Esophagus muscularis mucosa (tissue), 4 donors: ENCODE results near the gene PGGT1B. TPM values are rescaled to one million over a fixed set of nuclear protein-coding genes. Genes with fewer than 3 reads are reported as not detected.

Source experiments
- DNase-seq: peaks from one replicate; pipeline ENCODE4 v3.0.0-alpha.2; 2017; ENCODE audit errors: extremely low spot score
- H3K27ac ChIP-seq, 4 donors: fragments of 200-600 bp; sonication (generic); replicated peaks in 1 of 4; 1 replicate in 3 of 4; 2 replicates in 1 of 4; pipeline ENCODE4 v1.5.1; 2016 to 2019; ENCODE audit warnings: mild to moderate bottlenecking in 1 of 4
- H3K27me3 ChIP-seq, 4 donors: fragments of 200-600 bp; sonication (generic); one replicate each; pipeline versions ENCODE4 v1.5.1 to v1.6.0; 2016 to 2019
- H3K36me3 ChIP-seq, 4 donors: fragments of 200-600 bp; sonication (generic); one replicate each; pipeline ENCODE4 v1.5.1; 2016 to 2019
- H3K4me1 ChIP-seq, 4 donors: fragments of 200-600 bp; sonication (generic); one replicate each; pipeline ENCODE4 v1.5.1; 2016 to 2019
- H3K4me3 ChIP-seq, 4 donors: fragments of 200-600 bp; sonication (generic); 1 replicate in 2 of 4; 2 replicates in 2 of 4; pipeline ENCODE4 v1.5.1; 2016 to 2019; ENCODE audit warnings: mild to moderate bottlenecking in 4 of 4, moderate library complexity in 1 of 4
- H3K9me3 ChIP-seq, 4 donors: fragments of 200-600 bp; sonication (generic); 1 replicate in 3 of 4; 2 replicates in 1 of 4; pipeline ENCODE4 v1.5.1; 2016 to 2019
- EP300 ChIP-seq: sonication (generic); formaldehyde crosslinking; IDR thresholded peaks from one replicate; pipeline ENCODE4 v1.6.1; 2017; ENCODE audit warnings: antibody characterized with exemption
- POLR2A ChIP-seq: fragments of 450-650 bp; IDR thresholded peaks from one replicate; pipeline ENCODE4 v1.6.1; 2017; ENCODE audit warnings: antibody characterized with exemption, moderate library complexity, mild to moderate bottlenecking, low read depth
- POLR2AphosphoS5 ChIP-seq, 2 donors: sonication (generic); formaldehyde crosslinking; IDR thresholded peaks; one replicate each; pipeline ENCODE4 v1.6.1; 2017; ENCODE audit warnings: antibody characterized with exemption in 2 of 2
- WGBS: methylation state at CpG from one replicate; pipeline ENCODE4 v1.1.5; 2018; 5-methylcytosine and 5-hydroxymethylcytosine counted together
- intact Hi-C: fragments of 100-400 bp; cut with DNase I; formaldehyde crosslinking; loops from one replicate; pipeline ENCODE4 v1.15.1; 2023
- total RNA-seq, 4 donors: library from RNA; depleted of rRNA; stranded (reverse); fragments of >200 nt; gene quantifications; one replicate each; pipeline versions ENCODE4 v1.1.0 to v1.2.1, GENCODE V29; 2016
- TF ChIP-seq, protein P1 (sequence below), 3 experiments: fragments of 200-600 bp in 2 of 3; fragments of 450-650 bp in 1 of 3; sonication (generic) in 2 of 3; IDR thresholded peaks; one replicate each; pipeline ENCODE4 v1.5.1; 2017 to 2019; ENCODE audit warnings: antibody characterized with exemption in 3 of 3, mild to moderate bottlenecking in 2 of 3, moderate library complexity in 1 of 3

PGGT1B gene
- total RNA-seq, 4 donors from 2014 or later = 9.5 to 18.3 (median 10.7) TPM

DNA sequence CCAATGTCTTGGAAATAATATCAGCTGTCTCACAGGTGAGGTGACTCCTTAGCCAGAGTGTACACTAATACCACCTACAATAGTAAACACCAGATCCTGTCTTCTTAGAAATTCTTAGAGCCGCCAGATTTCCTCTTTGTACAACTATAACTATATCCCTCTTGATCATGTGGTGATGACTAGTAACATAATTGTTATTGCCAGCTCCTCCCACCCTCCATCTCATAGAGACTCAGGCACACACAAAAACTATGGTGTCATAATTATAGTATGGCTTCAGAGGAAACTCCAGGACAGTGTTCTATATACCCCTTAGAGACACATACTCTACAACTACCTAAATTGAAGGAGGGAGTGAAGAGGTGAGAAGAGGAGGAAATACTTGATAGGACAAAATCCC lies 33.1 kb downstream of the PGGT1B start:
- Histone ChIP-seq H3K9me3 (no peaks in the 10 kb centered on the region), H3K4me3 (no peak overlapping the region), H3K4me1 (peaks cover 0 to 9% (median 2%) of the 10 kb centered on the region in 4 donors), H3K36me3 (peaks cover 7 to 57% (median 25%) of the 10 kb centered on the region in 4 donors), H3K27me3 (no peaks in the 10 kb centered on the region), H3K27ac (no peak overlapping the region)
- no peak for DNase-seq
- WGBS = 86% methylated on average over 1 of the region's 1 CpG
- intact Hi-C loops = no loop called here
- TF ChIP-seq, protein P1, sequence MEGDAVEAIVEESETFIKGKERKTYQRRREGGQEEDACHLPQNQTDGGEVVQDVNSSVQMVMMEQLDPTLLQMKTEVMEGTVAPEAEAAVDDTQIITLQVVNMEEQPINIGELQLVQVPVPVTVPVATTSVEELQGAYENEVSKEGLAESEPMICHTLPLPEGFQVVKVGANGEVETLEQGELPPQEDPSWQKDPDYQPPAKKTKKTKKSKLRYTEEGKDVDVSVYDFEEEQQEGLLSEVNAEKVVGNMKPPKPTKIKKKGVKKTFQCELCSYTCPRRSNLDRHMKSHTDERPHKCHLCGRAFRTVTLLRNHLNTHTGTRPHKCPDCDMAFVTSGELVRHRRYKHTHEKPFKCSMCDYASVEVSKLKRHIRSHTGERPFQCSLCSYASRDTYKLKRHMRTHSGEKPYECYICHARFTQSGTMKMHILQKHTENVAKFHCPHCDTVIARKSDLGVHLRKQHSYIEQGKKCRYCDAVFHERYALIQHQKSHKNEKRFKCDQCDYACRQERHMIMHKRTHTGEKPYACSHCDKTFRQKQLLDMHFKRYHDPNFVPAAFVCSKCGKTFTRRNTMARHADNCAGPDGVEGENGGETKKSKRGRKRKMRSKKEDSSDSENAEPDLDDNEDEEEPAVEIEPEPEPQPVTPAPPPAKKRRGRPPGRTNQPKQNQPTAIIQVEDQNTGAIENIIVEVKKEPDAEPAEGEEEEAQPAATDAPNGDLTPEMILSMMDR (IDR thresholded peaks at IDR 0.05) = no peak
- no peak for TF ChIP-seq EP300
- TF ChIP-seq POLR2A = no peak
- TF ChIP-seq POLR2AphosphoS5 (IDR thresholded peaks at IDR 0.05) = no peak

DNA sequence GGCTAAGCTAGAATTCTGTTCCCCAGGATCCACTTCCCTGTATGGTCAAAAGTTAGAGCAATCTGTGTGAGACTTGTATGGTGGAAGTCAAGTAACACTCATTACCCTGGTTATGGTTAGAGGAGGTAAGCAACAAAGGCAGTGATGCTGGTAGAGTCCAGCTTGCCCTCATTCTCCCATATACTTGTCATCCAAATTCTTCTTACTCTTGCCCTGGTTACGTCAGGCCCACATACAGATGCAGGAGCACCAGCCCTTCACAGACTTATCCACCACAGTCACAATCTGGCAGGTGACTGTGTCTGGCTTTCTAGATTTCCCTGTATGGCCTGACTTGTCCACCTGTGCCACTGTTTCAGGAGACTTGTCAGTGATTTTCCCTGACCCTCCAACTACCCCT lies 35.4 kb downstream of the PGGT1B start:
- 94% methylated on average over 1 of the region's 1 CpG for WGBS
- H3K4me3 ChIP-seq = no peak overlapping the region

DNA sequence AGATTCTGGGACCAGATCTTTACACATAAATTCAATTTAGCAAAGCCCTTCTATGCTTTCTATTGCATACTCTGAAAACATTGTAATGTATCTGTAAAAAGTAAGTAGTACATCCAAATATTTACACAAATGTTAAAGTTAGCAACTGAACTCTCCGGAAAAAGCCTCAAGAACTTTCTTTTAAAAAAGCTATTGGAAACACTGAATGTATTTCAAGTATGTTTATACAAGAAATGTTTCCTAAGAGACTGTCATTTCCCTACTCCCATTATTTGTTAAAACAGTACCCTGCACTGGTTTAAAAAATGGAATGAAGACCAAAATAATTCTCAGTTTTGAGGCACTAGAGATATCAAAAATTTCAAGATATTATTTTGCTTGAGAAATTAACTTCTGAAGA lies 48.1 kb downstream of the PGGT1B start:
- 24% methylated on average over 1 of the region's 1 CpG for WGBS
- H3K27ac ChIP-seq = no peak overlapping the region
- peaks cover 6 to 37% (median 21%) of the 10 kb centered on the region in 4 donors for H3K36me3 ChIP-seq

More for the DNA sequence above, 35.4 kb downstream of the PGGT1B start:
- Histone ChIP-seq H3K9me3 (no peaks in the 10 kb centered on the region), H3K4me1 (peaks cover 0 to 9% (median 2%) of the 10 kb centered on the region in 4 donors), H3K36me3 (peaks cover 7 to 72% (median 27%) of the 10 kb centered on the region in 4 donors), H3K27ac (no peak overlapping the region), H3K27me3 (no peaks in the 10 kb centered on the region)
- DNase-seq = no peak
- no peak for TF ChIP-seq EP300
- no peak for TF ChIP-seq POLR2AphosphoS5 (IDR thresholded peaks at IDR 0.05)
- TF ChIP-seq, protein P1 (IDR thresholded peaks at IDR 0.05) = no peak
- TF ChIP-seq POLR2A = no peak
- intact Hi-C loops = no loop called here

DNA sequence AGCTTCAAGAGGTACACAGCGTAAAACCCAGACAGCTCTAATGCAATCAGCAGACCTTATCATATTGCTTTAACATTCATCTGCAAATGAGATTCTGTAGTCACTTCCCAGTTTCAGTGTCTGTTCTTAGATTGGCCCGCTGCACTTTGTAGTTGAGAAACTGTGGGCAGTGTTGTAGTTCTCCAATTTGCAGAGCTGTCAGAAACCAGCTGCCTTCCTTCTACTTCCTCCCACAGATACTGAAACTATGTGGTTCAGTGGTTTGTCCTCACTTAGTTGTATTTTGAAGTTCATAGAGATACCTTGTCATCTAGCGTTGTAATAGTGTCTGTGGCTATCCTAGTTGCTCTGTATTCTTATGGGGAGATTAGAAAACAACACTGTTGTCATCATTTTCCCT lies 53.4 kb downstream of the PGGT1B start:
- Histone ChIP-seq H3K36me3 (peaks cover 6 to 24% (median 13%) of the 10 kb centered on the region in 4 donors), H3K4me1 (peaks cover 0 to under 1% (median 0%) of the 10 kb centered on the region in 4 donors), H3K4me3 (no peak overlapping the region), H3K27me3 (no peaks in the 10 kb centered on the region), H3K27ac (no peak overlapping the region), H3K9me3 (no peaks in the 10 kb centered on the region)
- TF ChIP-seq POLR2A (no peak), POLR2AphosphoS5 (IDR thresholded peaks at IDR 0.05) (peak in 1 of 2 donors; percentile 15)
- no peak for DNase-seq
- intact Hi-C loops = no loop called here
- 76% methylated on average over 3 of the region's 3 CpGs for WGBS

More for the DNA sequence above, 48.1 kb downstream of the PGGT1B start:
- TF ChIP-seq POLR2AphosphoS5 (IDR thresholded peaks at IDR 0.05) (no peak), EP300 (no peak), POLR2A (no peak)
- TF ChIP-seq, protein P1 (IDR thresholded peaks at IDR 0.05) = no peak
- H3K4me1 ChIP-seq = peaks cover 0 to 13% (median 10%) of the 10 kb centered on the region in 4 donors
- DNase-seq = no peak
- no peak overlapping the region for H3K4me3 ChIP-seq
- intact Hi-C loops = no loop called here
- no peaks in the 10 kb centered on the region for H3K9me3 ChIP-seq
- H3K27me3 ChIP-seq = no peaks in the 10 kb centered on the region

DNA sequence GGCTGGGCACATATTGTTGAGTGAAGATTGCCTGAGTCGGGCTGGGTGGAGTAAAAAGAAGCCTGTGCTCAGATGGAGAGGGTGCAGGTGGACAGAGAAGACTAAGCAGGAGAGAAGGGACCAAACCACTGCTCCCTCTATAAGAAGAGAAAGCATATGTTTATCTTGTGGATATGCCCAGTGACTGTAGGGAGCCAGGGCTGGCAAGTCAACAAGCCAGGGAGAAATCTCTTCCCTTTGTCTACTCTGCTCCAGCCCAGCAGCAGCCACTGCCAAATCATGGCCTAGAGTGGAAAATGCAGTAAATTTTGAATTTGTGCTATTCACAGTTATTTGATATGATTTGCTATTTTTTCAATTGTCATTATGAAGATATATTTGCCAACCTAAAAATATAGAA lies 59.7 kb downstream of the PGGT1B start:
- Histone ChIP-seq H3K9me3 (no peaks in the 10 kb centered on the region), H3K4me3 (no peak overlapping the region), H3K27me3 (no peaks in the 10 kb centered on the region), H3K27ac (no peak overlapping the region), H3K4me1 (no peaks in the 10 kb centered on the region), H3K36me3 (peaks cover 0 to 4% (median 0%) of the 10 kb centered on the region in 4 donors)
- DNase-seq = no peak
- TF ChIP-seq, protein P1 (IDR thresholded peaks at IDR 0.05) = no peak
- TF ChIP-seq POLR2A (no peak), EP300 (no peak), POLR2AphosphoS5 (IDR thresholded peaks at IDR 0.05) (no peak)
- intact Hi-C loops = no loop called here
- 100% methylated on average over 1 of the region's 1 CpG for WGBS
